Measurements from ENCODE around the gene ROCK1.

The ROCK1 gene

DNA sequence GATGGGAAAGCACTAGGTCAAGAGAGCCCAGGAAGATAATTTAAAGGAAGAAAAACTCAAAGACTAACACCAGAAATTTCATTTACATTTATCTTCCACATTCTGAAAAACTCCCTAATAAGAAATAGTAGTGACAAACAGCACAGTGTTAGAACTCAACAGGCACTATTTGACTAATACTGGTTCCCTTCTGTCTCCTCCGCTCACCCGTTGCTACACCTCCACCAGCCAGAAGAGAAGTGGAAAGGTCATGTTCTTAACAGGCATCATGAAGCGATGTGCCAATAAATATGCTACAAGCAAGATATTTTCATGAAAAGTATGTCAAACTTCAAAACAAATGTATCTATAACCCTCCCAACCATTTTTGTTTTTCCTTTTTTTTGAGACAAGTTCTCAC, 5.7 kb downstream of the ROCK1 start:
- no peak for DNase-seq (ENCODE audit: low read depth)

GRCh38 chr18:21101172-21101571, 10.4 kb downstream of the ROCK1 start:
- no peak for DNase-seq (ENCODE audit: low read depth)

DNA sequence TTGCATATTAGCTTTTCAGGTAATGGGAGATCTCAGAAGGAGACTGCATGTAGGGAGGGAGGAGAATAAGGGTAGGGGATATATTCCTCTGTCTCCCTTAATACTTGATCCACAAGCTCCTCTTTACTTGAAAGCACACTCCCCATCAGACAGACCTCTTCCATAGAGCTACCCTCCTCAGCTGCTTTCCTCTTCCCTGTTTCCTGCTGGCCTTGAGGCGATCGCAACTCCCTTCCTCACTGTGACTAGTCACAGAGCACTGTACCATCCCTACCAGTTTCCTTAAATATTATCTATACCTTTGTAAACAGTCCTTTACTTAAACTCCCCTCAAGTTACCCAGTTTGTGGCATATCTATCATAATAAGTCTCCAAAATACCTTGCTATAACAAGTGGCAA, 10.9 kb downstream of the ROCK1 start:
- DNase-seq (ENCODE audit: low read depth): no peak

- peak; percentile 4 for DNase-seq (ENCODE audit: low read depth)
These were observed 11.5 kb downstream of the ROCK1 start for GRCh38 chr18:21100146-21100545.

DNA sequence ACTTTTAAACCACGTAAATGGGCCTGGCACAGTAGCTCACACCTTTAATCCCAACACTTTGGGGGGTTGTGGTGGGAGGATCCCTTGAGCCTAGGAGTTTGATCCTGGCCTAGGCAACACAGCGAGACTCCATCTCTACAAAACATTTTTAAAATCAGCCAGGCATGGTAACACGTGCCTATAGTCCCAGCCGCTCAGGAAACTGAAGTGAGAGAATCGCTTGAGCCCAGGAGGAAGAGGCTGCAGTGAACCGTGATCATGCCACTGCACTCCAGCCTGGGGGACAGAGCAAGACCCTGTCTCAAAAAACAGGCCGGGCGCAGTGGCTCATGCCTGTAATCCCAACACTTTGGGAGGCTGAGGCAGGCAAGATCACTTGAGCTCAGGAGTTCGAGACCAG, 12.2 kb downstream of the ROCK1 start:
- DNase-seq (ENCODE audit: low read depth): no peak

GRCh38 chr18:21096760-21097159, 14.9 kb downstream of the ROCK1 start:
- no peak for DNase-seq (ENCODE audit: low read depth)

- no peak for DNase-seq (ENCODE audit: low read depth)
These were observed 18.5 kb downstream of the ROCK1 start for GRCh38 chr18:21093133-21093532.

DNA sequence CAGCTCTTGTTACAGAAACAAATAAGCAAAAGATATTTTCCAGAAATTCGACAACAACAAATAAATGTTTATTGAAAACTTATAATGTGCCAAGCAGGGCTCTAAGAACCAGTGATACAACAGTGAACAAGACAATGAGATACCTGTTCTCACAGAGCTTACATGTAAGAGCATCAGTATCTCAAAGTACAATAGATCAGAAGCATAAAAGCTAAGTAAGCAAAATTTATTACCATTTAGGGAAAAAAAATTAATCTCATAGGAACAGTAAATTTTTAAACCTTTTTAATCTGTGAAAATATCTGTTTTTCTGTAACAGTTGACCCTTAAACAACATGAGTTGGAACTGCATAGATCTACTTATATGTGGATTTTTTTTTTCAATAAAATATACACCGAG, 20.9 kb downstream of the ROCK1 start:
- no peak for DNase-seq (ENCODE audit: low read depth)

- DNase-seq (ENCODE audit: low read depth): peak; percentile 3
These were observed 25.9 kb downstream of the ROCK1 start for GRCh38 chr18:21085579-21086166.

- DNase-seq (ENCODE audit: low read depth): no peak
These were observed 27.0 kb downstream of the ROCK1 start for GRCh38 chr18:21084511-21085078.

- no peak for DNase-seq (ENCODE audit: low read depth)
These were observed 28.6 kb downstream of the ROCK1 start for GRCh38 chr18:21083017-21083416.

GRCh38 chr18:21081426-21081825, 30.2 kb downstream of the ROCK1 start:
- no peak for DNase-seq (ENCODE audit: low read depth)

DNA sequence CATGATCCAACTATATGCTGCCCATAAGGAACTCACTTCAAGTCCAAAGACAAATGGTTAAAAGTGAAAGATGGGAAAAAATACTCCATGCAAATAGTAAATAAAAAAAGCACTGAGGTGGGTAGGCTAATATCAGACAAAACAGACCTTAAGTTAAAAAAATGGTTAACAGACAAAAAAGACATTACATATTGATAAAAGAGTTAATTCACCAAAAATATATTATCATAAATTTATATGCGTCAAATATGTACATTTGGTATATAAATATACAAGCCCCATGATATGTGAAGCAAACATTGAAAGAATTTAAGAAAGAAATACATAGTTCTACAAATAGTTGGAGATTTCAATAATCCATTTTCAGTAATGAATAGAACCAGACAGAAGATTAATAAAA, 31.0 kb downstream of the ROCK1 start:
- no peak for DNase-seq (ENCODE audit: low read depth)

GRCh38 chr18:21074336-21075323, 37.0 kb downstream of the ROCK1 start:
- DNase-seq (ENCODE audit: low read depth): no peak

DNA sequence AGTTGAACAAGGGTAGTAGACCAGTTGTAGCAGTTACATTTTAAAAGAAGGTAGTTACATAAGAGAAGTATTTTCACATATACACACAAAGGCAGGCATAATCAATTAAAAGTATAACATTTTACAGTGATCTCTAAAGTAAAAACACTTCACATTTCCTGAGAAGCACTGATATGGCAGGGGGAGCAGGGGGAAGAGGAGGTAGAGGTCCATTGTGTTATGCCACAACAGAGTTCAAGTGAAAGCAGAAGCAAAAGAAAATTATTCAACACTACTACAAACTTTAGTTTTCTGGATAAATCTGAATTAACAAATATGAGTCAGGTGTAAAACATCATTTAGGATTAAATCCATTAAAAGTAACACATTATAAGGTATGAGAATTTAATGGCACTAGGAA, 38.4 kb downstream of the ROCK1 start:
- DNase-seq (ENCODE audit: low read depth): no peak

- DNase-seq (ENCODE audit: low read depth): no peak
These were observed 40.5 kb downstream of the ROCK1 start for GRCh38 chr18:21071071-21071470.

DNA sequence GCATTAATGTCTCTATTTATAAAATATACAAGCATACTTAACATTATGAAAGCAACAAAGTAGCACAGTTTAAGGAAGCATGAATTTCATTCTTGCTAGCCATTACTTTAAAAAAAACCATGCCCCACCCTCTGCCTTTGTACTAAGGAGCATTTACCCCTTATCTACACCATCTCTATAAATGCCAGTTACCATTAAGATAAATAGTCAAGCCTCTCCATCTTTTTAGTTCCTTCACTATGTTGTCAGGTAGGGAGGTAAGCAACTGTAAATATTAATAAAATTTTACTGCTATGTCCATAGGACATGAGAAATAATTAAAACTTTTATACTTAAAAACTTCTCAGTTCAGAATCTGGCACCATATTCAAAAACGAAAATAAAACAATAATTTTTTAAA, 42.1 kb downstream of the ROCK1 start:
- no peak for DNase-seq (ENCODE audit: low read depth)

GRCh38 chr18:21064347-21064746, 47.3 kb downstream of the ROCK1 start:
- DNase-seq (ENCODE audit: low read depth): no peak

DNA sequence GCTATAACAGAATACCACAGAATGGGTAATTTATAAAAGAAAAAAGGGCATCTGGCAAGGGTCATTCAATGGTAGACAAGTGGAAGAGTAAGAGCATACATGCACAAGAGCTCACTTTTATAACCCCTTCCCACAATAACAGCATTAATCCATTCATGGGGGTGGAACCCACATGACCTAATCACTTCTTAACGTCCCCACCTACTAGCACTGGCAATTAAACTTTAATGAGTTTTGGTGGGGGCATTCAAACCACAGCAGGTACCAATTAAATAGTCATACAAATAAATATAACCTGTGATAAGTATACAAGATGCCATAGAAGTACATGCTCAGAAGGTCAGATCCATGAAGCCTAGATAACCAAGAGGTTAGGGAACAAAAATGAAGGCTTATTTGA, 48.6 kb downstream of the ROCK1 start:
- no peak for DNase-seq (ENCODE audit: low read depth)

DNA sequence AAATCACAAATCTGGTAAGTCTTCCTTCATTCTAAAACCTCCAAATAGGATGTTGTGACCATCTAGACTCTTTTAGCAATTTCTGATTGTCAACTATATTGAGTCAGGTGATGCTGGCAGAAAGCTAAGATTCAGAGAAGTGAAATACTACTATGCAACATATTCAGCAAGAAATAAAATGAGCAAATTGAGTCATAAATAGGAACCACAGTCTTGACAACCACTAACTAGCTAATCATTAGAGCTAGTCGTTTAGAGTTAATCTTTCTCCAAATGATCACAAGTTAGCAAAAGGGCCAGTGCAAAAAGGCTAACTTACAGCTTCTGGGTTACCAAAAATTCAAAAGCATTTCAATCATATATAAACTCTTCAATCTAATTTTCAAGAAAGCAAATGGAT, 54.5 kb downstream of the ROCK1 start:
- DNase-seq (ENCODE audit: low read depth): no peak

DNA sequence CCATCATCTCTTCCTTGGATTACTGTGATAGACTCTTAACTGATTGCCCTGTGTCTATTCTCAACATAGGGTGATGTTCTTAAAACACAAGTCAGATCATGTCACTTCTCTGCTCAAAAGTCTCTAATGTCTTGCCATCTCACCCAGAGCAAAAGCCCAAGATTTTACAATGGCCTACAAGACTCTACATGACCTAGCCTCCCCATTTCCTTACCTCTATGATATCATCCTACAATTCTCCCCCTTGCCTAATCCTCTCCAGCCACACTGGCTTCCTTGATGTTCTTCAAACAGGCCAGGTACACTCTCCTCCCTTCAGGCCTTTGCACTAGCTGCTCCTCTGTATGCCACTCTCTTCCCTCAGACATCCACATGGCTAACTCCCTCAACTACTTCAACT, 55.1 kb downstream of the ROCK1 start:
- DNase-seq (ENCODE audit: low read depth): no peak

GRCh38 chr18:21054252-21054821, 57.3 kb downstream of the ROCK1 start:
- DNase-seq (ENCODE audit: low read depth): no peak

- DNase-seq (ENCODE audit: low read depth): peak; percentile 80
These were observed 58.5 kb downstream of the ROCK1 start for GRCh38 chr18:21053127-21053526.
